ENCODE data around the gene GPR160.

The GPR160 gene

GRCh38 chr3:170128259-170128976, 90.6 kb downstream of the GPR160 start:
- no peak for DNase-seq

GRCh38 chr3:170128977-170129431, 91.2 kb downstream of the GPR160 start:
- DNase-seq = no peak

GRCh38 chr3:170130532-170130931, 92.7 kb downstream of the GPR160 start:
- no peak for DNase-seq

GRCh38 chr3:170132335-170132734, 94.5 kb downstream of the GPR160 start:
- DNase-seq = no peak

Data from cerebellar nuclear complex (tissue), 1 donor.